ENCODE measurements around the gene ACKR2. TPM values are rescaled to one million over a fixed set of nuclear protein-coding genes. Genes with fewer than 3 reads are reported as not detected.
A peak's percentile ranks its signal among the peaks of the same experiment; 100 is the strongest.

Gene ACKR2
- total and polyA plus RNA-seq, 2 of the 13 experiments (the other 11 are each of a cell fraction or from before 2014, with no cell fraction given), result 1.1 to 1.9 TPM

DNA sequence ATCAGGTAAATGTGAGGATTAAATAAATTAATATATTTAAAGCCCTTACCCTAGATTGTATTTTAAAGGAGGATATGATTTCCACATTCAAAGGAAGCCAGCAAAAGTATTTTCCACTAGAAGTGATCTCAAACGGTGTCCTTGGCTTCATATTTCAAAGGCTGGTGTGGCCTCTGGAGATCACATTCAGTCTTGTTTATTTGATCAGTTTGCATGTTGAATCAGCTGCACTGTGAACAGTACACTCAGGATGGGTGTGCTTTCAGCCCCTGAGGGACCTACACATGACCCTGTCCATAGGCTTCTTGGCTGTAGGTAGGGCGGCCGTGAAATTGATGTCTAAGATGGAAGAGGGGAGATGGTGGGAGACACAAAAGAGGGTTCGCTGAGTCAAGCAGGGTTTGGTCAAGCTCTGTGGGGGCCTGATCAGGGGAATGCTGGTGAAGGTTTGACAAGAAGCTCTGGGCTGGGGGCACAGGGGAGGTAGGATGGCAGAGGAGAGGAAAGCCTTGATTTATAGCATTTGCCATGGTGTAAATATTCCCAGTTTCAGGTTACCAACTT is 44.6 kb downstream of the ACKR2 start (continued):
- TF ChIP-seq HMGXB3 (CRISPR knock-in tag; IDR thresholded peaks at IDR 0.05; ENCODE audit: borderline replicate concordance), result 0 out of 2 replicates have a peak, but pooled peaks have one; percentile 62
- peak in 1 of 2 experiments; percentile 50; a peak in 1 of 4 replicates for TF ChIP-seq KLF16 (CRISPR knock-in tag; IDR thresholded peaks at IDR 0.05)
- no peak for TF ChIP-seq ZNF160 (CRISPR knock-in tag; IDR thresholded peaks at IDR 0.05)
- peak; percentile 99; the same call in 1 of the 2 replicates for TF ChIP-seq ZBTB20 (CRISPR knock-in tag; IDR thresholded peaks at IDR 0.05; ENCODE audit: borderline replicate concordance, low read depth)
- peak; percentile 66; the same call in 1 of the 2 replicates for TF ChIP-seq ZNF292 (CRISPR knock-in tag; IDR thresholded peaks at IDR 0.05; ENCODE audit: borderline replicate concordance, low read depth)
- TF ChIP-seq SALL1 (CRISPR knock-in tag; IDR thresholded peaks at IDR 0.05), result peak; percentile 97
- TF ChIP-seq HMGA1 (CRISPR knock-in tag; conservative IDR thresholded peaks at IDR 0.05), result no peak
- TF ChIP-seq PITX1 (CRISPR knock-in tag; IDR thresholded peaks at IDR 0.05), result peak; percentile 95
- no peak for TF ChIP-seq ZBTB21 (CRISPR knock-in tag; IDR thresholded peaks at IDR 0.05)
- no peak for TF ChIP-seq SP1 (IDR thresholded peaks at IDR 0.05)
- TF ChIP-seq SP1 (CRISPR knock-in tag; IDR thresholded peaks at IDR 0.05), result no peak
- peak; percentile 58; the same call in 1 of the 2 replicates for TF ChIP-seq ZNF281 (CRISPR knock-in tag; IDR thresholded peaks at IDR 0.05; ENCODE audit: borderline replicate concordance)
- TF ChIP-seq ZNF652 (CRISPR knock-in tag; IDR thresholded peaks at IDR 0.05; ENCODE audit: borderline replicate concordance, low read depth), result peak; percentile 58; the same call in 1 of the 2 replicates
- no peak for TF ChIP-seq IKZF1 (IDR thresholded peaks at IDR 0.05)
- TF ChIP-seq ESRRA (CRISPR knock-in tag; IDR thresholded peaks at IDR 0.05; ENCODE audit: low read depth), result peak; percentile 62; the same call in 1 of the 2 replicates
- TF ChIP-seq ZFP1 (CRISPR knock-in tag; IDR thresholded peaks at IDR 0.05), result peak; percentile 72
- TF ChIP-seq GATAD1 (CRISPR knock-in tag; IDR thresholded peaks at IDR 0.05), result 0 out of 2 replicates have a peak, but pooled peaks have one; percentile 39
- no peak for TF ChIP-seq ZNF816 (CRISPR knock-in tag; IDR thresholded peaks at IDR 0.05; ENCODE audit: borderline replicate concordance)
- peak; percentile 69 for TF ChIP-seq NR2C2 (CRISPR knock-in tag; IDR thresholded peaks at IDR 0.05; ENCODE audit: borderline replicate concordance)
- 0 out of 2 replicates have a peak, but pooled peaks have one; percentile 26 for TF ChIP-seq YEATS2 (CRISPR knock-in tag; IDR thresholded peaks at IDR 0.05; ENCODE audit: borderline replicate concordance)
- TF ChIP-seq ZNF878 (CRISPR knock-in tag; IDR thresholded peaks at IDR 0.05), result peak; percentile 61; the same call in 1 of the 2 replicates
- TF ChIP-seq TARDBP (CRISPR knock-in tag; IDR thresholded peaks at IDR 0.05), result peak; percentile 78; the same call in 1 of the 2 replicates
- TF ChIP-seq, protein P1, sequence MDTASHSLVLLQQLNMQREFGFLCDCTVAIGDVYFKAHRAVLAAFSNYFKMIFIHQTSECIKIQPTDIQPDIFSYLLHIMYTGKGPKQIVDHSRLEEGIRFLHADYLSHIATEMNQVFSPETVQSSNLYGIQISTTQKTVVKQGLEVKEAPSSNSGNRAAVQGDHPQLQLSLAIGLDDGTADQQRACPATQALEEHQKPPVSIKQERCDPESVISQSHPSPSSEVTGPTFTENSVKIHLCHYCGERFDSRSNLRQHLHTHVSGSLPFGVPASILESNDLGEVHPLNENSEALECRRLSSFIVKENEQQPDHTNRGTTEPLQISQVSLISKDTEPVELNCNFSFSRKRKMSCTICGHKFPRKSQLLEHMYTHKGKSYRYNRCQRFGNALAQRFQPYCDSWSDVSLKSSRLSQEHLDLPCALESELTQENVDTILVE (CRISPR knock-in tag; IDR thresholded peaks at IDR 0.05), result peak; percentile 67; the same call in 1 of the 2 replicates
